A673 (cell line): Measurements from ENCODE around the gene CRB1. TPM values are rescaled to one million over a fixed set of nuclear protein-coding genes. Genes with fewer than 3 reads are reported as not detected.

Source experiments
- BruUV-seq: library from RNA; stranded (reverse); fragments of 400-500 nt; replicated peaks from 2 replicates; lab custom pipeline; 2021; lab: Mats Ljungman, UMichigan
- CTCF ChIA-PET: fragments of 300-600 bp; sonication (Branson Sonifier 250); formaldehyde crosslinking; loops from one replicate; lab custom pipeline; 2022; ENCODE audit warnings: antibody characterized with exemption; lab: Charles Lee
- POLR2A ChIA-PET: fragments of 300-600 bp; sonication (Branson Sonifier 250); formaldehyde crosslinking; loops from one replicate; lab custom pipeline; 2022; ENCODE audit warnings: antibody characterized with exemption; ENCODE audit not compliant: low non-redundant PET; lab: Charles Lee
- DNase-seq: peaks from one replicate; pipeline ENCODE4 v3.0.0-alpha.2; 2015; ENCODE audit warnings: low spot score
- H3K27ac ChIP-seq: fragments of 200-600 bp; sonication (generic); 2 replicates; pipeline ENCODE4 v1.5.1; 2016; ENCODE audit warnings: mixed run types, low read depth, mild to moderate bottlenecking, mixed read lengths, antibody characterized with exemption, low read length; ENCODE audit not compliant: poor library complexity, severe bottlenecking
- H3K27me3 ChIP-seq: fragments of 200-600 bp; sonication (generic); replicated peaks from 2 replicates; pipeline ENCODE4 v1.6.1; 2017; ENCODE audit warnings: mixed run types, low read depth, mild to moderate bottlenecking, mixed read lengths, antibody characterized with exemption, low read length; ENCODE audit not compliant: insufficient read depth, poor library complexity
- H3K36me3 ChIP-seq: fragments of 200-600 bp; sonication (generic); 2 replicates; pipeline ENCODE4 v1.6.1; 2016; ENCODE audit warnings: mixed run types, mild to moderate bottlenecking, mixed read lengths, antibody characterized with exemption, low read length; ENCODE audit not compliant: insufficient read depth, poor library complexity, severe bottlenecking
- H3K4me1 ChIP-seq: fragments of 200-600 bp; sonication (generic); 2 replicates; pipeline ENCODE4 v1.6.1; 2017; ENCODE audit warnings: mixed run types, mild to moderate bottlenecking, mixed read lengths, antibody characterized with exemption, low read length; ENCODE audit not compliant: insufficient read depth, poor library complexity, severe bottlenecking
- H3K4me3 ChIP-seq: fragments of 200-600 bp; sonication (generic); 2 replicates; pipeline ENCODE4 v1.5.1; 2016; ENCODE audit warnings: low read depth, mixed run types, mild to moderate bottlenecking, mixed read lengths, low read length; ENCODE audit not compliant: poor library complexity, severe bottlenecking
- H3K9me3 ChIP-seq: fragments of 200-600 bp; sonication (generic); 2 replicates; pipeline ENCODE4 v1.6.1; 2016; ENCODE audit warnings: mixed run types, low read depth, mild to moderate bottlenecking, mixed read lengths, antibody characterized with exemption, low read length; ENCODE audit not compliant: poor library complexity, severe bottlenecking
- CTCF ChIP-seq: fragments of 300-800, 200-600 bp; sonication (generic); conservative IDR thresholded peaks from 2 replicates; pipeline ENCODE4 v1.5.1; 2017; ENCODE audit warnings: low read depth, mild to moderate bottlenecking, antibody characterized with exemption, low read length, moderate library complexity, mixed read lengths
- EZH2 ChIP-seq: fragments of 200-600 bp; sonication (generic); IDR thresholded peaks from 2 replicates; pipeline ENCODE4 v1.6.1; 2017; ENCODE audit warnings: borderline replicate concordance, low read depth, mild to moderate bottlenecking, mixed read lengths, antibody characterized with exemption, low read length; ENCODE audit not compliant: poor library complexity, severe bottlenecking
- intact Hi-C: fragments of 100-400 bp; cut with micrococcal nuclease; formaldehyde crosslinking; loops from one replicate; pipeline ENCODE4 v1.10.0; 2022; ENCODE audit not compliant: unreplicated experiment
- total RNA-seq: library from RNA; stranded (reverse); gene quantifications from 2 replicates; pipeline ENCODE4 v1.2.3, GENCODE V29; 2021

Gene CRB1
- total RNA-seq, 1 experiment from 2014 or later = not detected

- H3K36me3 ChIP-seq = no peaks in the 10 kb centered on the region
- DNase-seq = no peak
- H3K27me3 ChIP-seq = no peaks in the 10 kb centered on the region
- no peak overlapping the region for H3K4me3 ChIP-seq
- H3K4me1 ChIP-seq = peaks cover 18% of the 10 kb centered on the region
- CTCF ChIA-PET = no interaction called here
- intact Hi-C loops = no loop called here
- no peaks in the 10 kb centered on the region for H3K9me3 ChIP-seq
- no peak overlapping the region for H3K27ac ChIP-seq
- no TSS peak for BruUV-seq
- TF ChIP-seq CTCF = no peak
- TF ChIP-seq EZH2 = no peak
- POLR2A ChIA-PET = no interaction called here
Observed at GRCh38 chr1:197467881-197468280, 199.8 kb downstream of the CRB1 start.

- intact Hi-C loops = no loop called here
- BruUV-seq = no TSS peak
- H3K36me3 ChIP-seq = no peaks in the 10 kb centered on the region
- H3K9me3 ChIP-seq = no peaks in the 10 kb centered on the region
- DNase-seq = no peak
- H3K27ac ChIP-seq = no peak overlapping the region
- TF ChIP-seq EZH2 (no peak), CTCF (no peak)
- POLR2A ChIA-PET = no interaction called here
- peaks cover 18% of the 10 kb centered on the region for H3K4me1 ChIP-seq
- CTCF ChIA-PET = no interaction called here
- H3K4me3 ChIP-seq = no peak overlapping the region
- no peaks in the 10 kb centered on the region for H3K27me3 ChIP-seq
Observed at GRCh38 chr1:197468543-197469175, 200.6 kb downstream of the CRB1 start.

GRCh38 chr1:197469620-197470210, 201.7 kb downstream of the CRB1 start:
- ChIA-PET POLR2A (no interaction called here), CTCF (no interaction called here)
- Histone ChIP-seq H3K36me3 (no peaks in the 10 kb centered on the region), H3K9me3 (no peaks in the 10 kb centered on the region), H3K4me1 (peaks cover 9% of the 10 kb centered on the region), H3K27me3 (no peaks in the 10 kb centered on the region), H3K27ac (no peak overlapping the region), H3K4me3 (no peak overlapping the region)
- peak; percentile 31 for DNase-seq
- intact Hi-C loops = no loop called here
- TF ChIP-seq CTCF (no peak), EZH2 (no peak)
- no TSS peak for BruUV-seq
